Activated naive CD4-positive, alpha-beta T cell treated with anti-CD3 and anti-CD28 coated beads, Interleukin-2, amount 50 U/mL, for 72 hours (primary cell): Measurements from ENCODE around the gene KRT27. TPM values are rescaled to one million over a fixed set of nuclear protein-coding genes. Genes with fewer than 3 reads are reported as not detected.

Experiments
- ATAC-seq, 2 donors: fragments of 150-1000 bp; cut with Tn5 transposase; 2 replicates each; pipeline ENCODE4 v1.10.0; 2021; ENCODE audit warnings: mild to moderate bottlenecking in 2 of 2, moderate library complexity in 2 of 2
- DNase-seq, 2 donors: peaks; one replicate each; pipeline ENCODE4 v3.0.0; 2021 to 2022; ENCODE audit warnings: low spot score in 2 of 2
- H3K27ac Mint-ChIP-seq, 2 donors: one replicate each; pipeline ENCODE4 v1.8.0; 2022; ENCODE audit warnings: mild to moderate bottlenecking in 2 of 2, mixed read lengths in 2 of 2
- H3K36me3 Mint-ChIP-seq, 2 donors: one replicate each; pipeline ENCODE4 v1.8.0; 2022; ENCODE audit warnings: mixed read lengths in 2 of 2
- H3K9me3 Mint-ChIP-seq, 2 donors: one replicate each; pipeline ENCODE4 v1.8.0; 2022; ENCODE audit warnings: mixed read lengths in 2 of 2
- total RNA-seq, 2 donors: library from RNA; stranded (reverse); gene quantifications; one replicate each; pipeline ENCODE4 v1.2.3, GENCODE V29; 2022

Gene KRT27
- not detected for total RNA-seq

GRCh38 chr17:40782450-40782849 is at the start of gene KRT27:
Gene KRT27 (minus strand): TSS chr17:40782550. CDS start chr17:40782493, 57 bp downstream.
- Mint-ChIP-seq H3K27ac (no peak within 1 kb of the TSS), H3K36me3 (no peaks in the 10 kb centered on the region), H3K9me3 (no peaks in the 10 kb centered on the region)
- no peak for DNase-seq
- ATAC-seq: no peak

DNA sequence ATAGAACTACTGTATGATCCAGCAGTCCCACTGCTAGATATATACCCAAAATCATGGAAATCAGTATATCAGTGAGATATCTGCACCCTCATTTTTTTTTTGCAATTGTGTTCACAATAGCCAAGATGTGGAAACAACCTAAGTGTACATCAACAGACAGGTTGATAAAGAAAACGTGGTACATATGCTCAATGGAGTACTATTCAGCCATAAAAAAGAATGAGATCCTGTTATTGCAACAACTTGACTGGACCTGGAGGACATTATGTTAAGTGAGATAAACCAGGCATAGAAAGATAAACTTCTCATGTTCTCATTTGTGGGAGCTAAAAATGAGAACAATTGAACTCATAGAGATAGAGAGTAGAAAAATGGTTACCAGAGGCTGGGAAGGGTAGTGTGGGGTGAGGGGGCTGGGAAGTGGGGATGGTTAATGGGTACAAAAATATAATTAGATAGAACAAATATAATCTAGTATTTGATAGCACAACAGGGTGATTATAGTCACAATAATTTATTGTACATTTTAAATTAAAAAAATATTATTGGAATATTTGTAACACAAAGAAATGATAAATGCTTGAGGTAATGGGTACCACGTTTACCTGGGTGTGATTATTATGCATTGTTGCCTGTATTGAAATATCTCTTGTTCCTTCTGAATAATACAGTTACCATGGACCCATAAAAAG is 47.9 kb upstream of the KRT27 start:
- ATAC-seq: no peak
- no peak for DNase-seq
- Mint-ChIP-seq H3K27ac (no peak overlapping the region), H3K36me3 (no peaks in the 10 kb centered on the region), H3K9me3 (no peaks in the 10 kb centered on the region)

DNA sequence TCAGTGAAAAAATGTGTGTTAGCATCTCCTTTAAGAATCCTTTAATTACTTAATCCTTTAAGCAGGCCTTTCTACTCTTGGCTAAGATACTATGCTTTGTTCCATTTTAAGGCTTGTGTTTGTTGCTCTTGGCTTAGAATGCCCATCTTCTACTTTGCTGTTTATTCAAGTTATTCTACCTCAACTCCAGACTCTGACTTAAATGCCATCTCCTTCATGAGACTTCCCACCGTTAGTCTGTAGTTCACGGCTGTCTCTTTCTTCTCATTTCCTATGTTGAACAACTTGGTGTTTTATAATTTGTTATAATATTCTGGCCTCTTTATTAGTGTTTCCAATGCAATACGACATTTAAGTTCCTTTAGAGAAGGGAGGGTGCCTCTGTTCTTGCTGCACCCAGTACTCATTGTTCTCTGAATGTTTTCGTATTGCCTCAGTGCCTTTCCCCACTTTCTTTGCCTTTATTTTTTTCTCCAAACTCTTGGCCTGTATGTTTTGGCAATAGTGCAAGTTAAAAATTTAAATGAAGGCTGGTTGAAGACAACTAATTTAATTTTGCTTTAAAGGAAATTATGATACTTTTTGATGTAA is 46.2 kb upstream of the KRT27 start:
- no peak for ATAC-seq
- Mint-ChIP-seq H3K27ac (no peak overlapping the region), H3K9me3 (no peaks in the 10 kb centered on the region), H3K36me3 (no peaks in the 10 kb centered on the region)
- DNase-seq: no peak

DNA sequence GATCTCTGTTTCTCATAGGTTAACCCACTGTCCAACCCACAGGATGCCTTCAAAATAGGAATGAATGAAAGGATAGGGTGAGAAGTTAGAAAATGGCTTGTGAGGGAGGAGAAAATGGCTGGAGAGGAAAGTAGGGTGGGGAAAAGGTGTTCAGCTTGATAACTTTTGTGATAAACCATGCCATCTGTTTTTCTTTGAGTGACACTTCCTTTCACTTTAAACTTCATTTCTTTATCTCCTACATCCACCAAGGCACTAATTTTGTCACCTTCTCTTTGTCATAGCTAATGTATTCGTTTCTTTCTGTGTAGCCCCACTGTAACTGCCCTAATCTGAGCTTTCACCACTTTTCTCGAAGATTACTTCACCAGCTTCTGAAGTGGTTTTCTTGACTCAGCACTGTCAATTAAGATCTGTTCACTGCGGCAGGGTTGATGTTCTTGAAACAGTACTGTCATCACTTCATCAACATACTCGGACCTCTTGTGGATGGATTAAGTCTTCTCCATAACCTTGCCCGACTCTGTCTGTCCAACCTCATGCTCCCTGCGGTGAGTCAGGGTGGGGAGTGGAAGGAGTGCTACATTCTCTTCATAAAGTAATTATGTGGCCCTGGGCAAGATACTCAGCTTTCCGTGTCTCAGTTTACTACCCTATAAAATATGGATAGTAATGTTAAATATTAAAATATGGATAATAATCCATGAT is 45.5 kb upstream of the KRT27 start:
- H3K36me3 Mint-ChIP-seq: no peaks in the 10 kb centered on the region
- ATAC-seq: peak; percentile 70 to 97
- H3K27ac Mint-ChIP-seq: peak overlapping the region; percentile 22 to 69
- H3K9me3 Mint-ChIP-seq: no peaks in the 10 kb centered on the region
- DNase-seq: no peak

GRCh38 chr17:40825599-40825998 is 43.2 kb upstream of the KRT27 start:
- ATAC-seq: no peak
- no peaks in the 10 kb centered on the region for H3K9me3 Mint-ChIP-seq
- no peak overlapping the region for H3K27ac Mint-ChIP-seq
- DNase-seq: no peak
- peaks cover 0 to under 1% of the 10 kb centered on the region in 2 donors for H3K36me3 Mint-ChIP-seq

GRCh38 chr17:40824015-40824832 is 41.9 kb upstream of the KRT27 start:
- ATAC-seq (no peak), DNase-seq (no peak)
- H3K9me3 Mint-ChIP-seq: no peaks in the 10 kb centered on the region
- peaks cover 5 to 8% of the 10 kb centered on the region in 2 donors for H3K36me3 Mint-ChIP-seq
- H3K27ac Mint-ChIP-seq: no peak overlapping the region

- Mint-ChIP-seq H3K9me3 (peaks cover 0 to 3% of the 10 kb centered on the region in 2 donors), H3K27ac (no peak within 1 kb of the TSS), H3K36me3 (peaks cover 14 to 21% of the 10 kb centered on the region in 2 donors)
- no peak for DNase-seq
- no peak for ATAC-seq
These were observed 39.9 kb upstream of the KRT27 start, which contains the start of gene KRT10 for GRCh38 chr17:40822132-40822812. Gene KRT10 (minus strand): TSS chr17:40822614. CDS start chr17:40822585, 29 bp downstream.

DNA sequence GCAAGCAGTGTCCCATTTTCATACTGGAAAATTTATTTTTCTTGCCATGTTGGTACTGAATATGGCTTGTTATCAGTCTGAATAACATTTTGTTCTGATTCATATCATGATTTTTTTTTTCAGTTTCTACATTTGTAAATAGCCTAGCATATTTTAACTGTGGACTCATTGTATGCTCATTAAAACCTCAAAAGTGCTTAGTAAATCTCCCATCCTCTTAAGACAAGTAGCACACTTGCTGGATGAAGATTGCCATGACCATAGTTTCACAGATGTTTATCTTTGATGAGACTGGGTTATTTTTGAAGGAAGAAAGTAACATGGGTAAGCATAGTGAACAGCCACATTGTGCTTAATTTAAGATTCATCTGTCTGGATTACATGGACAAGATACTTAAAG is 39.2 kb upstream of the KRT27 start:
- DNase-seq (no peak), ATAC-seq (no peak)
- peaks cover 0 to 7% of the 10 kb centered on the region in 2 donors for H3K9me3 Mint-ChIP-seq
- H3K27ac Mint-ChIP-seq: no peak overlapping the region
- peaks cover 20 to 27% of the 10 kb centered on the region in 2 donors for H3K36me3 Mint-ChIP-seq

DNA sequence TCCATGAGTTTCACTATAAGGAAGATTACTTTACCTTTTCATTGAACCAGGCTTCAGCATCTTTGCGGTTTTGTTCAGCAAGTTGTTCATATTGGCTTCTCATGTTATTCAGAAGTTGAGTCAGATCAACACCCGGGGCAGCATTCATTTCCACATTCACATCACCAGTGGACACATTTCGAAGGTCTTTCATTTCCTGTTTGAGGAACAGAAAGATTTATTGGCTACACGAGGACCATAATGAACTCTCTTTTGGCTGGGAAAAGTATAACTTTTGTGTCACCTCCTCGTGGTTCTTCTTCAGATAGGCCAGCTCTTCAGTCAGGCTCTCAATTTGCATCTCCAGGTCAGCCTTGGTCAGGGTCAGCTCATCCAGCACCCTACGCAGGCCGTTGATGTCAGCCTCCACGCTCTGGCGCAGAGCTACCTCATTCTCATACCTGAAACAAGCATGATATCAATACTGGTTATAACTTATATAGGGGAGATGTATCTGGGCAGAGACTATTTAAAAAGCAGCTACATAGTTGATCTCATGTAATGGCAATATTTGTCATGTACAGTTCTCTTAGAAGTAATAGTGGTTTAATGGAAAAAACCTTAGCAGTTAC is 38.0 kb upstream of the KRT27 start:
- DNase-seq: no peak
- peaks cover 20 to 27% of the 10 kb centered on the region in 2 donors for H3K36me3 Mint-ChIP-seq
- H3K27ac Mint-ChIP-seq: peak overlapping the region in 1 of 2 donors; percentile 96
- peaks cover 0 to 7% of the 10 kb centered on the region in 2 donors for H3K9me3 Mint-ChIP-seq
- ATAC-seq: no peak

- Mint-ChIP-seq H3K9me3 (peaks cover 0 to 7% of the 10 kb centered on the region in 2 donors), H3K27ac (peak overlapping the region; percentile 84 to 96), H3K36me3 (peaks cover 20 to 27% of the 10 kb centered on the region in 2 donors)
- ATAC-seq (no peak), DNase-seq (no peak)
These were observed 37.3 kb upstream of the KRT27 start for GRCh38 chr17:40819528-40820125.

DNA sequence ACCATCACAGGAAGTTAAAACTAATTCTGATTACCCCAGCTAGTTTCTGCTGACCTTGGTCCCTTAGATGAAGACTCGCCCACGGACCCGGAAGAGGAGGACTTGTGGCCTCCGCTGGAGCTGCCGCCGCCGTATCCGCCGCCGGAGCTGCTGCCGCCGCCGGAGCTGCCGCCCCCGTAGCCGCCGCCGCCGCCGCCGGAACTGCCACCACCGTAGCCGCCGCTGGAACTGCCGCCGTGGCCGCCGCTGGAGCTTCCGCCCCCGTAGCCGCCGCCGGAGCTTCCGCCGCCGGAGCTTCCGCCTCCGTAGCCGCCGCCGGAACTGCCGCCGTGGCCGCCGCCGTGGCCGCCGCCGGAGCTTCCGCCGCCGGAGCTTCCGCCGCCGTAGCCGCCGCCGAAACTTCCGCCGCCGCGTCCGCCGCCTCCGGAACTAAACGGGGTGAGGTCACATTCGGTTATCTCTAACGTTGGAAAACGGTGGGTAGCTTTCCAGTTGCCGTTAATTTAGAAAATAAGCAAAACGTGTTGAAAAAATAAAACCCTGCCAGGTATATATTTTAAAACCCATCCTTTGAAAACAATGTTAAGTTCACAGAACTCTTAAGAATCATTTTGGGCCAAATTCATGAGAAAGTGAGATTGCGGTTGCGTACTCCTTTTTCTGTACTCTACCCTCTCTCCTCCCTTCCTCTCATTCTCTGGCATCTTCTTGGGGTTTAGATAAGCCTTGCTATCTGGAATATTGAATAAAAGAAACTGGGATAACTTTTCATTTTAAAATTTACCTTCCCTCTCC is 36.6 kb upstream of the KRT27 start:
- H3K36me3 Mint-ChIP-seq: peaks cover 20 to 27% of the 10 kb centered on the region in 2 donors
- H3K27ac Mint-ChIP-seq: peak overlapping the region; percentile 96
- DNase-seq: peak; percentile 88
- peaks cover 0 to 7% of the 10 kb centered on the region in 2 donors for H3K9me3 Mint-ChIP-seq
- peak; percentile 88 to 90 for ATAC-seq

DNA sequence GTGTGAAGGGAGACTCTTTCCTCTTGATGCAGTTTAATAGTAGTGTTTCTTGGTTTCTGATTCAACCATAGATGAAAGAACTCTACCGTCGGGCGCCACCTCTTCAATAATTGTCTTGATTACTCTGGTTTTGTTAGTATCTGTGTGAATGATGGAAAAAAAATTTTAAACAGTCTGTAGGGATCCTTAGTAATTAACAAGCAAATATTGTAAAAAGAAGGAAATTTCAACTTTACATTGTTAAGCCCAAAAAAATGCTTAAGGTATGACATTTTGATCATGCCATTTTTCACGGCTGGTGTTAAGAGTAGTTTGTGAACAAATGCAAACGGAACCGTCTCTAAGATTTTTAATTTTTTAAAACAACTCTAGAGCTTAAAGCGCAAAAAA is 36.0 kb upstream of the KRT27 start:
- ATAC-seq (no peak), DNase-seq (no peak)
- Mint-ChIP-seq H3K27ac (peak overlapping the region; percentile 96), H3K36me3 (peaks cover 20 to 27% of the 10 kb centered on the region in 2 donors), H3K9me3 (peaks cover 0 to 7% of the 10 kb centered on the region in 2 donors)

- Mint-ChIP-seq H3K27ac (peak overlapping the region in 1 of 2 donors; percentile 96), H3K36me3 (peaks cover 20 to 27% of the 10 kb centered on the region in 2 donors), H3K9me3 (peaks cover 0 to 7% of the 10 kb centered on the region in 2 donors)
- DNase-seq (no peak), ATAC-seq (no peak)
These were observed 34.8 kb upstream of the KRT27 start for GRCh38 chr17:40817103-40817682.

DNA sequence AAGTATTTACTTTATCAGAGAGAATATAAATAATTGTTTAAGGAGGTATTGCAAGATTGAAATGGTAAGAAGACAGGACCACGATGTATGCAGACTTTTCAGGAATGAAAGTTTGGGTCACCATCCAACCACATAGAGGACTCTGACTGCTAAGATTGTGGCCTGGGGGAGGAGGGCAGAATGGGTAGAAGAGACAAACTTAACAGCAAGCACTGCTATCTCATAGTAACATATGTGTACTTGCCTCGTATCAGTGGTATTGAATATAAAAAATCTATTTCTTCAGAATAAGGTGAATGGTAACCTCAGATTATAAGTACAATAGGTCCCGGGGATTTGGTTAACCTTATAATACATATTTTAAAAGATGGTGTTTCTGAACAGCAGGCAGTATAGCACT is 34.2 kb upstream of the KRT27 start:
- peaks cover 20 to 27% of the 10 kb centered on the region in 2 donors for H3K36me3 Mint-ChIP-seq

More for the DNA sequence above, 34.2 kb upstream of the KRT27 start:
- DNase-seq (no peak), ATAC-seq (no peak)
- peaks cover 0 to 7% of the 10 kb centered on the region in 2 donors for H3K9me3 Mint-ChIP-seq
- H3K27ac Mint-ChIP-seq: peak overlapping the region in 1 of 2 donors; percentile 96
